Neural progenitor cell (in vitro differentiated cells): Measurements from ENCODE around the gene NINL.

Experiments used
- EZH2 ChIP-seq: fragments of 200-600 bp; sonication (generic); IDR thresholded peaks from 2 replicates; pipeline ENCODE4 v1.6.1; 2017; ENCODE audit warnings: antibody characterized with exemption, mild to moderate bottlenecking, moderate library complexity
- TF ChIP-seq, protein P1 (sequence below): fragments of 200-600 bp; sonication (generic); IDR thresholded peaks from 2 replicates; pipeline ENCODE4 v1.5.1; 2017; ENCODE audit warnings: antibody characterized with exemption, mild to moderate bottlenecking

DNA sequence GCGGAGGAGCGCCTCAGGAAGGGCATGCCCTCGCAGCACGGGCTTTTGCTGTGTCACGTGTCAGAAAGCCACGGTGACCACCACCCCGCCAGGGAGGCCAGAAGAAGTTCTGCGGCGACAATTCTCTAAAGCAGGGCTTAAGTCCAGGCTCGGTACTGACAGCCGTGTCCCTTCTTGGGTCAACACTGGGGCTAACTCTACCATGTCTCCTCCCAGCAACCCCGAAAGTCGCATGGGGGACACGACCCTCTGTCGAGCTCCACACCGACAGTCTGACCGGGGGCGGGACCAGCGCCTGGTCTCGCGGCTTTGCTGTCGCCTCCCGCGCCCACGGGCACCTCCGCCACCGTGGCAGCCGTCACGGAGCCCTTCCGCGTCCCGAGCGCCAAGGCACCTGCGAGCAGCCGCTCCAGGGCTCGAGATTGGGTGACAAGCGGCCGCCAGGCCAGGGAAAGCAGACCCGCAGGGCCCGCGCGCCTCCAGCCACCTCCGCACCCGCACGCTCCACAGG is 37.9 kb upstream of the NINL start:
- TF ChIP-seq, protein P1, sequence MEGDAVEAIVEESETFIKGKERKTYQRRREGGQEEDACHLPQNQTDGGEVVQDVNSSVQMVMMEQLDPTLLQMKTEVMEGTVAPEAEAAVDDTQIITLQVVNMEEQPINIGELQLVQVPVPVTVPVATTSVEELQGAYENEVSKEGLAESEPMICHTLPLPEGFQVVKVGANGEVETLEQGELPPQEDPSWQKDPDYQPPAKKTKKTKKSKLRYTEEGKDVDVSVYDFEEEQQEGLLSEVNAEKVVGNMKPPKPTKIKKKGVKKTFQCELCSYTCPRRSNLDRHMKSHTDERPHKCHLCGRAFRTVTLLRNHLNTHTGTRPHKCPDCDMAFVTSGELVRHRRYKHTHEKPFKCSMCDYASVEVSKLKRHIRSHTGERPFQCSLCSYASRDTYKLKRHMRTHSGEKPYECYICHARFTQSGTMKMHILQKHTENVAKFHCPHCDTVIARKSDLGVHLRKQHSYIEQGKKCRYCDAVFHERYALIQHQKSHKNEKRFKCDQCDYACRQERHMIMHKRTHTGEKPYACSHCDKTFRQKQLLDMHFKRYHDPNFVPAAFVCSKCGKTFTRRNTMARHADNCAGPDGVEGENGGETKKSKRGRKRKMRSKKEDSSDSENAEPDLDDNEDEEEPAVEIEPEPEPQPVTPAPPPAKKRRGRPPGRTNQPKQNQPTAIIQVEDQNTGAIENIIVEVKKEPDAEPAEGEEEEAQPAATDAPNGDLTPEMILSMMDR = no peak
- TF ChIP-seq EZH2 = no peak
